K562 (cell line): ENCODE data around the gene TAF4. TPM values are rescaled to one million over a fixed set of nuclear protein-coding genes. Genes with fewer than 3 reads are reported as not detected.

Experiments used
- MGA ChIP-seq: fragments of 450-650 bp; IDR thresholded peaks from 2 replicates; pipeline ENCODE4 v1.6.1; 2016; ENCODE audit warnings: mild to moderate bottlenecking, moderate library complexity
- polyA plus RNA-seq, 8 experiments: library from polyadenylated mRNA; depleted of rRNA in 4 of 8; stranded (reverse) in 5 of 8; unstranded in 3 of 8; fragments of >200 nt; fragmentation: Nextera tagmentation in 2 of 8; fragmentation: Illumina TruSeq in 1 of 8; extraction: Ambion mirVana in 2 of 8; extraction: Trizol in 1 of 8; gene quantifications; 2 replicates each; pipeline versions ENCODE4 v1.2.1 to v1.2.3, GENCODE V29; 2011 to 2014; ENCODE audit warnings: inconsistent platforms in 1 of 8, missing spikeins in 1 of 8
- total RNA-seq, 7 experiments: library from RNA; depleted of rRNA in 6 of 7; stranded (reverse); fragments of >200 nt in 6 of 7; fragmentation: Illumina TruSeq in 2 of 7; extraction: Trizol in 2 of 7; gene quantifications; 2 replicates each; pipeline versions ENCODE4 v1.2.1 to v1.2.3, GENCODE V29; 2011 to 2021; ENCODE audit warnings: low replicate concordance in 1 of 7

TAF4 gene
- total and polyA plus RNA-seq, 9 of the 15 experiments (the other 6 are each of a cell fraction or from before 2014, with no cell fraction given) = 0.44 to 28.3 (median 5.6) TPM

GRCh38 chr20:62079166-62079565 lies 13.5 kb upstream of the TAF4 start (continued):
- no peak for TF ChIP-seq MGA
